ENCODE results near the gene PAM. TPM values are rescaled to one million over a fixed set of nuclear protein-coding genes. Genes with fewer than 3 reads are reported as not detected.
"Not testable (repeated sequence)": the region's sequence is repeated elsewhere in the genome, so short reads cannot be mapped to it uniquely, and the experiment has no call there.

The PAM gene
- total RNA-seq, 1 donor from 2014 or later, result 51.3 TPM

DNA sequence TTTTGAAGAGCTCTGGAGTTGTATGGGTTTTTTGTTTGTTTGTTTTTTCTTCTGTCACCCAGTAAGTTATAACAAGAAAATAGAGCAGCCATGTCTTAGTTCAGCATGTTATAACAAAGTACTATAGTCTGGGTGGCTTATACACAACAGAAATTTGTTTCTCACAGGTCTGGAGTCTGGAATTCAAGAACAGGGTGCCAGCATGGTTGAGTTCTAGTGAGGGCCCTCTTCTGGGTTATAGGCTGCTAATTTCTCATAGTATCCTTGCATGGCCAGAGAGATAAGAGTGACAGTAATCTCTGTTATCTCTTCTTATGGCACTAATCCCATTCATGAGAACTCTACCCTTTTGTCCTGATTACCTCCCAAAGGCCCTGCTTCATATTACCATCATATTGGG is 250.2 kb downstream of the PAM start:
- no peak for ATAC-seq

DNA sequence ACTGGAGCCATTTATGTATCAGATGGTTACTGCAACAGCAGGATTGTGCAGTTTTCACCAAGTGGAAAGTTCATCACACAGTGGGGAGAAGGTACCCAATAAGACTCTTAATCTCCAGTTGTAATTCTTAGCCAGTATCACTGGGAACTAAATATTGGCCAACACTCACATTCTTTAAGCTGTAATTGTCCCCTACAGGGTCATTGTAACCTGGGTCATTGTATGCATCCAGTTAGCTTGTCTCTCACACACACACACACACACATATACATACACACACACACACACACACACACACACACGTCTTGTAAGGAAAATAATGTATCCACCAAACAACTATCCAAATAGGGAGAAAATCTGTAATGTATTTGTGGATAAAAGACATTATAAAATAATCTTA is 251.8 kb downstream of the PAM start:
- no peak for ATAC-seq

DNA sequence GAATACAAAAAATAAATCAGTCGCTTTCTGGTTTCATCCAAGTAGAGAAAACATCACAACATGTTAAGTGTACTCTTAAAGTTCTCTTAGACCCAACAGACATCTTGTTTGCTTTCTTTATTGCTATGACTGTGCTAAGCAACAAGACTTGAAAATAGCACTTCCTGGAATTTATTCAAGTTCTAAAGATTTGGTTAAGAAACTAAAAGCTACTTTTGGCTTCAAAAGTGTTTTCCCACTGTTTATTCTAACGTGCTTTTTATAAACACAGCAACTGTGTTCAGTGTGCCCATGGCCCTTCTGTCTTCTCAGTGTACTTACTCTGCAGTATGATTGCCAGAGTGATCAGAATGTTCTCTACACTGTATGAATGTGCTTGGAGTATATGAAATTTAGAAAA is 255.1 kb downstream of the PAM start:
- ATAC-seq, result no peak

DNA sequence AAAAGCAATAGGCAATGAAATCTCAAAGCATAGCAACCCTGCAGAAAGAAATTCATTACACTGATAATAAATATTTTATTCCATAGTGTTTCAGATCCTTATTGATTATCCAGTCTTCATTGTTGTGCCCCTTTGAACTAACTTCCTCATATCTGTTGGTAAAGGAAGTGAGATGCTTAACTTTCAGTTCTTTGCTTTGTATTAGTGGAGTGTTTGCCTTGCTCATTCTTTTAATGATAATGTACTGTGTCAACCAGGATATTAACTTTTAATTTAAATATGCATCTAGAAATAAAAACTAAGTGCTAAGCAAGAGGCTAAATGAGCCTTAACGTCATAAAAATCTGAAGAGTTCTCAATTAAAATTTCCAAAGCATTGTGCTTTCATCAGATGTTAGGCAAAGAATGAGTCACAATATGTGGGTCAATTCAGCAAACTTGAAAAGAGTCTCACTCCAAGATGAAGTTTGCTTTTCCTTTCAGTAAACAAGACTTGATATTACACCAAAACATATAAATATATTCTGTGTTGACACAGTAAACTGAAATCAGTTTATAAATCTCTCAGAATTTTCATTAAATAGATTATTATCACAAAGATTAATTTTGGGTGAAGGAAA is 258.9 kb downstream of the PAM start:
- no peak for ATAC-seq

DNA sequence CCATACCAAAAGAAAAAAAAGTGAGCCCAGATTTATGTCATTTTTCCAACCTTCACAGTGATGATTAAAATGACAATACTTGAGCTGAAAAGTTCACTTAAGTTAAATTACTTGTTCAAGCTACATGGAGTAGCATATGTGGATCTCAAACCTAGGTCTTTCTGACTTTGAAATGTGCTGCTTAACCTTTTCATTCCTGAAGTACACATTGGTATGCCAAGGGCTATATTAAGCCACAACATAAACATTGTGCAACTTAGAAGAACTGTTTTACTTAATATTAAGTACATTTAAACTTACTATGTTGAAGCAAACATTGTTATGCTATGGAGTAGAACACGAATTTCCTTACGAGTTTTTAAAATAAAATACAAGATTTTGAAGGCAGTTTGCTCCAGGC is 259.9 kb downstream of the PAM start:
- no peak for ATAC-seq

DNA sequence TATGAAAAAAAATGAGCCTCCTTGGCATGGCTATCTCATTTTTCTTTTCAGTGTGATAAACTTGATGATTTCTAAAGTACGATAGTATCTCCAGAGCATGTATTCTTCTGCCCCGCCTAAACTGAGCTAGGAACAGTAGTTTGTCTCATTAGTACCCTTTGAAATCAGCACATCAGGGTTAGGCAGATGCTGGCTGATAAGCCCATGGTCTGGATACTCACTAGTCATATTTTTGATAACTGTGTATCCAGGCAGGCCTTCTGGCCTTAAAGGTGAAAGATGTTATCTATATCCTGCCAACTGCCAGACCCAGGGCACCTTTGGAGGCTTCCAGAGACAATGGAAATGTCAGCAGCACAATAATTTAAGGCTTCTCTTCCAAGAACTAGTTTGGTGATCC is 261.1 kb downstream of the PAM start:
- no peak for ATAC-seq

DNA sequence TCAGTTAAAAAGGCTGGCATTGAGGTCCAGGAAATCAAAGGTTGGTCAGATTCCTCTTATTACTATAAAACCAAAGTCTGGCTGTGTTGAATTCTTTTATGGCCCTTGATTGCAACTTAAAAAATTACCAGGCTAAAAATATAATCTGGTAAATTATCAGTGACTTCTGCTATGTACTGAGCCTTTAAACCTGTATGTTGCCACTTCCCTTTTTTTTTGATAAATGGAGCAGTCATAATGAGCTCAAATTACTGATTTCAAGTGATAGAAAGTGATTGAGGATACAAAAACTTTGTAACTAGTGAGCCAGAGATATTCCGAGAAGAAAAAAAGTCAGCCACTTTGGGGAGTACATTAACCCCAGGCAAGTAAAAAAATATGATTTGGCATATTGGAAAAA is 264.7 kb downstream of the PAM start:
- no peak for ATAC-seq

DNA sequence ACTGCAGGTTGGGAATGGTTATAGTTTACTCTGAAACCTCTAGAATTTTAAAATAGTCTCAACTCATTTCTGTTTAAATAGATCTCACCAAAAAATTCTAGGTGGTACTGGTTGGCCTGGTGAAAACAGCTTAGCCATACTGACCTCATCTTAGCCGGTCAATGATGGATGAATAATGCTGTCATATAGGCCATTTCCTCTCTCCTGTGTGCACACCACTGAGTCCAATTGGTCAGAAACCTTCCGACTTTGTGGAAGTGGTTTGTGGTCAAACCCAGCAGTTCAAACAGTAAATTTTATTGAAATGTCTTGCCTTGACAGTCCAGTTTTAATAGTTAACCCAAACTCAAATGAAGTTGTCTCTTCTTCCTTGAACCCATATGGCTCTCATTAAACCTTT is 266.2 kb downstream of the PAM start:
- no peak for ATAC-seq

DNA sequence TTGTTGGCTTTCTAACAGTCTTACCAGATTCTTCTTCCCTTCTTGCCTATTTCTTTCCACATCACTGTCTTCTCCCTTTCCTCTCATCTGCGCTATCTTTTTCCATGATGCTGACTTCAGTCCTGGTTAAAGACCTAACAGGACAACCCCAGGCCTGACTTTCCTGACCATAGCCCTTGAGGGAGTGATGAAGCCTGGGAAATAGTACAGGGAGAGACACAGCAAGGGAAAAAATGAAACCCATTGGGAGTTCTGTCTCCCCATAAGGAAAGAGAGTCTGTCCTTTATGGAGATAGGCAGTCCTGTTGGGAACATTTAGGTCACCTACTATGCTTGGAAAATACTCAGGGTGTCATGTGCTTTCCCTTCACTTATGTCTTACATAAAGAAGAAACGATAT is 272.2 kb downstream of the PAM start:
- no peak for ATAC-seq

DNA sequence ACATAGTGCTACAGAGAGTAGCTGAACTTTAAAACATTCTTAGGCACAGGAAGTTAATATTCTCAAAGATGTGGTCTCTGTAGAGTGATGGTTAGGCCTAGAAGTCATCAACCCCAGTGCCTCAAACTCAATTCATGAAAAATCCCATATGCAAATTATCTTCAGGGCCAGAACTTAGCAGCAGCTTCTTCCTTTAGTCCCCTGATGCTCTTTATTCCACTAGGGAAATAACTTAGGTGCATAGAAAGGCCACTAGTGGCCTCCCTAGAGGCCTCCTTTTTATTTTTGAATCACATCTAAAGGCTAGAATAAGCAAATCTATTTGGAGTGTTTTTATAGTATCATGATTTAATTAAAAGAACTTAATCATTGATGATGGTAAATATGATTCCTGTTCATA is 276.5 kb downstream of the PAM start:
- ATAC-seq, result no peak

DNA sequence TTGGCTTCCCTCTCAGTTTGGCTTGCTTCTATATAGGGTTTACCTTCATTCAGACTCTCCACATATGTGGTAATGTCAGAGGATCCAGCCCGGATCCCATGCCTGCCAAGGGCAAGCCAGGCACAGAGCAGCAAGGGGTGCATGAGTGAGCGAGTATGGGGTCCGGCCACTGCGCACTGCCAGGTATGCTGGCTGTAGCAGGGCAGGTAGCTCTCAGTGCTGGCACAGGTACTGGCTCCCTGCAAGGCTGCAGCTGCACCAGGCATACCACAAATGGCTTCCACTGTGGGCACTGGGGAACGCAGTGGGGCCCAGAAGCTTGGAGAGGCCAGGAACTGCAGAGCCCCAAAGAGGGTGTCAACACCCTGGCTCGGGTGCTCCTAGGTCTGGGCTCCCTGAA is 278.6 kb downstream of the PAM start:
- ATAC-seq, result no peak

DNA sequence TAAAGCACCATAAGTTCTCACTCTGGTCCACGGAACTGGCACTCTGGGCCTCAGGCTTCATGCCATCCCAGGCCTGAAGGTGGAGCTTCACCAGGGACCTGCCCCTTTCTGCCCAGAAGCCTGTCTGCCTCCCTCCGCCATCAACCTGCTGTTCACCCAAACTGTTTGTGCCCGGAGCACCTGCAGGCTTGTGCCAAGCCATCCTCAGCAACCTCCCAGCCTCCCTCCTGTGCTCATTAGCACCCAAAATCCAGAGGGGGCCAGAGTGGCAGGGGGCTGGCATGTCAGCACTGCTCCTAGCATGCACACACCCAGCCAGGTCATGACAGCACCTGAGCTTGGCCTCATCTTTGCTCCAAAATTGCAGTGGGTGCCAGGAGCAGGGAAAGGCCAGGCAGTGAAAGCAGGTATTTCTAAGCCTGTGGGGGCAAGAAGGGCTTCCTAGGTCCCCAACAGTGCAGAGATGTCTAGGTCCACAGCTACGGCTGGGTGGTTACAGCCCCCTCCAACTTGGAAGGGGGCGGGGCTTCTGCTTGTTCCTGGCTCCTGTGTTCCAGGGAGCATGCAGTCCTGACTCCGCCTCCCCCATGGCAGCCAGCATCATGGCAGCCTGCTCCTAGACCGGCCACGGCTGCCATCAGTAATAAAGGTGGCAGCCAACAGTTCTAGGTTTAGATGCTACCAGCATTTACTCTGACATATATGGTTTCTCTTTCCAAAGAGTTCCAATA is 279.7 kb downstream of the PAM start:
- no peak for ATAC-seq

DNA sequence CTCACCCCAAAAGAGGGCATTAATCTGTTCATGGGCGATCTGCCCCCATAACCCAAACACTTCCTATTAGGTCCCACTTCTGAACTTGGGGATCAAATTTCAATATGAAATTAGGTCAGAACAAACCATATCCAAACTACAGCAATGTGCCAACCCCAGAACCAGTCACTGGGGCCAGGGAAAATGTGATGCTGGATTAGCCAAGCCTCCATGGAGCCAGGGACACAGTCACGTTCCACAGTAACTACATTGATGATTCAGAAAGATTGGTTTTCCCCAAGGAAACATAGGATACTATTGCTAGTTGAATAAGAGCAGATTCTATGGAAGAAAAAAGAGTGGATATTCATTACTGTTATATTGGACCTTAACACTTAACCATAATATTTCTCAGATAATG is 280.6 kb downstream of the PAM start:
- ATAC-seq, result no peak

DNA sequence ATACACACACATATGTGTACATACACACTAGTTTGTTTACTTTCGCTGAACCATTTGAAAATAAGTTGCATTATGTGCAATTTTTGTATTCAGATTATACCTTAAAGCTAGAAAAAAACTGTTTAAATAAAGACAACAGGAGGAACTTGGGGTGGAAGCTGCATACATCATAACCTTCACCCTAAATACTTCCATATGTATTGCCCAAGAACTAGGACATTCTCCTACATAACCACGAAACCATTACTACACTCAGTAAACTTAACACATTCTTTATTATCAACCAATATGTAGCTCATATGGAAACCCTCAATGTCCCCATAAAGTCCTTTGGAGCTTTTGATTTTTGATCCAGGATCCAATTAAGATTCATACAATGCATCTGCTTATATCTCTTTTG is 281.5 kb downstream of the PAM start:
- ATAC-seq, result no peak

DNA sequence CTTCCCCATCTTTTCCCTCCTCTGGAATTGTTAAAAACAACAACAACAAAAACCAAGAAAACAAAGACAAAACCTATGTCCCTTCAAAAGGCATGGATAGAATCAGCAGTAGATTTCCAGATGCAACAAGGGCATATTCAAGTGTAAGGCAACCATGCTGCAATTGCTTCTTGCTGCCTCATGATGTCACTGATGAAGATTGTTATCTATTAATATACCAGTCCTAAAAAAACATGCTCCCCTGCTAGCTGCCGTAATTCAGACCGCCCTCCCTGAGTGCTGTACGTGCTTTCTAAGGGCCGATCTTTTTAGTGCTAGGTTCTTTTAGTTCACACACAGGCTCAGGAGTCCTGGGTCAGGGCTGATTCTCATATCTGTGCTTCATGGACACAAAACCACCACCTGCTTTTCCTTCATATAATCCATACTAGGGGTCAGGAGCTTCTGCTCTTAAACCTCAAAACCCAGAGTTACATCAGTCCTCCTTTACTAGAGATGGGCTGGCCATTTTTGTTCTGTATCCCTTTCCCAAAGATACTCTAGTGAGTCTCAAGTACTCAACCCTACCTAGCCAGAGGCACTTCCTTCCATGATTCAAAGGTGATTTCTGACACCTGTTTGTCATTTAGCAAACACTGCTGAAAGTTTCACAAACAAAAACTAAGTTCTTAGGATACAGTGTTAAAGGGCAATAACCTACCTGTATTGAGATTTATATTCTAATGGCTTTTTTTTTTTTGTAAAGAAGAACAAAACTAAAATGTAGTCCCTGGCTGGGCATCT is 282.8 kb downstream of the PAM start:
- ATAC-seq, result no peak

DNA sequence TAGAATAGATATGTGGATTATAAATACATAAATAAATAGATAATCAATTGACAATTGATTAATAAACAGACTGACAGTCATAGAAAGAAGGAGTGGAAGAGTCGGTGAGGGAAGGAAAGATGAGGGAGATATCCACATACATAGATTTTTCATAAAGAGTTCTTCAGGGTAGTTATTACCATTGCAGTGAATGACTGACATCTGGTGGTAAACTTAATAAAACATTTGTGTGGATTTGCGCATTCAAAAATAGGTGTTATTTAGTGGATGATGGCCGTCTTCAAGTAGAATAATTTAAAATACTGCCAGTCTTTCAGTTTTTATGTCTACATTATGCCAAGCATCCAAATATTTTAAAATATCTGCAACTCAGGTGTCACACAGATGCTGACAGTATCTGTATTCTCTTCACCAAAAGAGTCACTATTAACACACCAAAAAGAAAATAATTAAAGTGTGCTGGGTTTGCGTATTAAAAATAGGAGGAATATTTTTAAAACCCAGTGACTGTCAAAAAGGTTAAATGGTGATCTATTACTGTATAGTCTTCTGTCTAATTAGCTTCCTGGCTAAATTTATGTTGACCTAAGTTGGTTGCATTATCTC is 286.1 kb downstream of the PAM start:
- no peak for ATAC-seq

DNA sequence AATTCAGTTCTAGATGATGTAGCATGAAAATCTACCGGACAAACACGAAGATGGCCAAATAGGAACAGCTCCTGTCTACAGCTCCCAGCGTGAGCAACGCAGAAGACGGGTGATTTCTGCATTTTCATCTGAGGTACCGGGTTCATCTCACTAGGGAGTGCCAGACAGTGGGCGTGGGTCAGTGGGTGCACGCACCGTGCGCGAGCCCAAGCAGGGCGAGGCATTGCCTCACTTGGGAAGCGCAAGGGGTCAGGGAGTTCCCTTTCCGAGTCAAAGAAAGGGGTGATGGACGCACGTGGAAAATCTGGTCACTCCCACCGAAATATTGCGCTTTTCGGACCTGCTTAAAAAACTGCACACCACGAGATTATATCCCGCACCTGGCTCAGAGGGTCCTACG is 291.6 kb downstream of the PAM start:
- ATAC-seq, result not testable (repeated sequence)

DNA sequence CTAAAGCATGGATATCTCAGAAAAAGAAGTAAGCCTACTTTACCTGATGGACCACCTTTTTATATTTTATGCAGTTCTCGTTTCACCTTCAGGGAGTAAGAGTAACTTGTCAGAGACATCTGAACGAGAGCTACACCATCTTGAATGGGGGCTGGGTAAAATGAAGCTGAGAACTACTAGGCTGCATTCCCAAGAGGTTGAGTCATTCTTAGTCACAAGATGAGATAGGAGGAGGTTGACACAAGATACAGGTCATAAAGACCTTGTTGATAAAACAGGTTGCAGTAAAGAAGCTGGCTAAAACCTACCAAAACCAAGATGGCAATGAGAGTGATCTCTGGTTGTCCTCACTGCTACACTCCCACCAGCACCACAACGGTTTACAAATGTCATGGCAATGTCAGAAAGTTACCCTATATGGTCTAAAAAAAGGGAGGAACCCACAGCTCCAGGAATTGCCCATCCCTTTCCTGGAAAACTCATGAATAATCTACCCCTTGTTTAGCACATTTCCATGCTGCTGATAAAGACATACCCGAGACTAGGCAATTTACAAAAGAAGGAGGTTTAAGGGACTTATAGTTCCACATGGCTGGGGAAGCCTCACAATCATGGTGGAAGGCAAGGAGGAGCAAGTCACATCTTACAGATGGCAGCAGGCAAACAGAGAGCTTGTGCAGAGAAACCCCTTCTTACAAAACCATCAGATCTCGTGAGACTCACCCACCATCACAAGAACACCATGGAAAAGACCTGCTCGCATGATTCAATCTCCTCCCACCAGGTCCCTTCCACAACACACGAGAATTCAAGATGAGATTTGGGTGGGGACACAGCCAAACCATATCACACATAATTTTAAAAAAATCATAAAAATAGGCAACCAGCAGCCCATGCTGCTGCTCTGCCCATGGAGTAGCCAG is 302.4 kb downstream of the PAM start:
- ATAC-seq, result no peak

DNA sequence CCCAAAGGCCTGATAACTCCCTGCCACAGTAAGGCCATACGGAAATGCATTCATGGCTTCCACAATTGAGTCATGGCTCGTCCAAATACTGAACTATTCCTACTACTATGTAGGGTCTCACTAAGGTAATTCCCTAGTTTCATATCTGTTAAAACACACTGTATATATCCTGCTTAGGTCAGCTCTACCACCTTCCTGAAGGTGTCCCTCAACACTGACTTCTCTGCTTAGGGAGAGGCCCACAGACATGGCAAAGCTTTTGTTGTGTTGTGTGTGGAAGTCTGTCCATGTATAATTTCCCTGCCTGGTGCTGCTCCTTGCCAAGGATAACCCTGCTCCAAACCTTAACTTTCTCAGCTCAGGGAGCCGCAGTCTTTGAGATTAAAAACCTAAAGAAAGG is 304.4 kb downstream of the PAM start:
- ATAC-seq, result no peak

DNA sequence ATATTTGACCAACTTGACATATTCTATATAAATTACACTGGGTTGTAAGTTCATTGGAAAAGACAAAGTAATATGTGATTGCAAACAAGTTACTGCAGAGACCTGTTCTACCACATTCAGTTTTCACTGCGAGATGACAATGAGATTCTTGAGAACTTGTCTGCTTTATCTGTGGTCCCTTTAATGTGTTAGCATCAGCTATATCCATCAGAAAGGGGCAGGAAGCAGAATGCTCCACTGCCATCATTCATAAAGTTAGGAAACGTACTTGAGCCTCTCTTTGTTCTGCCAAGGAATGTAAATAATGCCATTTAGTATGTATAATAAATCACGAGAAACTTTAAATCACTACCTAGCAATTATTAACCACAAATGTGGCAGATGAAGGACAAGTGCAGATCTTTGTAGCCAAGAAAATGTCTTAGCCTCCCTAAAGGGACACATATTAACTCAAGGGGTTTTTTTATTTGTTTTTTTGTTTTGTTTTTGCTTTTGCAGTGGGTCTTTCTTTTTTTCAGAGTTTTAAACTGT is 305.4 kb downstream of the PAM start:
- ATAC-seq, result no peak

DNA sequence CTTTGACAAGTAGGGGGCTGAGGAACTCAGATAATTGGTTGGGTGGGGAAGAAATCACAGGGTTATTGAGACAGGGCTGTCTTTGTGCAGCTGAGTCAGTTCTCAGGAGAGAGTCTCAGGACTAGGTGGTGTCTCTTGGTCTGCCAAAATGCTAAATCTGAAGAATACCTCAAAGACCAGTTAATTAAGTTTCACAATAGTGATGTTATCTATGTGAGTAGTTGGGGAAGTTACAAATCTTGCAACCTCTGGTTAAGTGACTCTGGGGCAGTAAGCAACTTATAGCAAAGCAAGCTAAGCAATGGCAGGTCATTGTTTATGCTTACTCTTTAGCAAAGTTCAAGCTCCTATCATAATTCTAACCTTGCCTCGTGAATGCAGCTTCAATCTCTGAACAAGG is 311.2 kb downstream of the PAM start:
- ATAC-seq, result no peak

DNA sequence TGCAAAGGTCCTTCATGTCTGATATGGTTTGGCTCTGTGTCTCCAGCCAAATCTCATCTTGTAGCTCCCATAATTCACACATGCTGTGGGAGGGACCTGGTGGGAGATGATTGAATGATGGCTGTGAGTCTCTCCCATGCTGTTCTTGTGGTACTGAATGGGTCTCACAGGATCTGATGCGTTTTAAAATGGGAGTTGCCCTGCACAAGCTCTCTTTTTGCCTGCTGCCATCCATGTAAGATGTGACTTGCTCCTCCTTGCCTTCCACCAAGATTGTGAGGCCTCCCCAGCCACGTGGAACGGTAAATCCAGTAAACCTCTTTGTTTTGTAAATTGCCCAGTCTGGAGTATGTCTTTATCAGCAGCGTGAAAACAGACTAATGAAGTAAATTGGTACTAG is 318.4 kb downstream of the PAM start:
- not testable (repeated sequence) for ATAC-seq
